Motor neuron (in vitro differentiated cells): ENCODE measurements around the gene RRAGD. TPM values are rescaled to one million over a fixed set of nuclear protein-coding genes. Genes with fewer than 3 reads are reported as not detected.

Experiments used
- ATAC-seq, 8 experiments: fragments of 200-7000 bp; cut with Tn5 transposase; replicated peaks in 6 of 8; 2 replicates each; pipeline ENCODE4 v1.8.0; 2021; ENCODE audit warnings: mild to moderate bottlenecking in 8 of 8, moderate library complexity in 8 of 8
- H3K27ac ChIP-seq, 2 donors: fragments of 250-450 bp; sonication (Bioruptor Pico); 2 replicates each; pipeline ENCODE4 v1.9.0; 2021; ENCODE audit warnings: antibody characterized with exemption in 2 of 2, mild to moderate bottlenecking in 2 of 2, moderate library complexity in 1 of 2
- H3K4me1 ChIP-seq, 2 donors: fragments of 250-450 bp; sonication (Bioruptor Pico); replicated peaks in 1 of 2; 2 replicates each; pipeline ENCODE4 v1.6.1; 2021; ENCODE audit warnings: antibody characterized with exemption in 2 of 2, mild to moderate bottlenecking in 2 of 2, moderate library complexity in 1 of 2
- H3K4me3 ChIP-seq, 5 donors: fragments of 250-450 bp; sonication (Bioruptor Pico); 2 replicates each; pipeline ENCODE4 v1.9.0; 2021; ENCODE audit warnings: antibody characterized with exemption in 5 of 5, mild to moderate bottlenecking in 5 of 5, moderate library complexity in 4 of 5
- WGBS, 10 experiments: fragments of 450-650 bp; shearing (Covaris generic); methylation state at CpG; one replicate each; pipeline ENCODE4 v1.0.0; 2022; 5-methylcytosine and 5-hydroxymethylcytosine counted together
- in situ Hi-C, 9 experiments: fragments of 400-800 bp; cut with MboI; loops; one replicate each; pipeline ENCODE4 v1.15.0; 2021; ENCODE audit warnings: low sequenced_read_pairs in 9 of 9, low pct_unique_long_range_greater_than_20kb in 2 of 9; ENCODE audit not compliant: unreplicated experiment in 9 of 9
- total RNA-seq, 8 experiments: library from RNA; unstranded; fragments of 300-600 nt; gene quantifications; 2 replicates each; pipeline versions ENCODE4 v1.2.3 to v1.2.4, GENCODE V29; 2022

The RRAGD gene
- total RNA-seq, 8 experiments from 2014 or later: 9.6 to 90.2 (median 27.4) TPM

DNA sequence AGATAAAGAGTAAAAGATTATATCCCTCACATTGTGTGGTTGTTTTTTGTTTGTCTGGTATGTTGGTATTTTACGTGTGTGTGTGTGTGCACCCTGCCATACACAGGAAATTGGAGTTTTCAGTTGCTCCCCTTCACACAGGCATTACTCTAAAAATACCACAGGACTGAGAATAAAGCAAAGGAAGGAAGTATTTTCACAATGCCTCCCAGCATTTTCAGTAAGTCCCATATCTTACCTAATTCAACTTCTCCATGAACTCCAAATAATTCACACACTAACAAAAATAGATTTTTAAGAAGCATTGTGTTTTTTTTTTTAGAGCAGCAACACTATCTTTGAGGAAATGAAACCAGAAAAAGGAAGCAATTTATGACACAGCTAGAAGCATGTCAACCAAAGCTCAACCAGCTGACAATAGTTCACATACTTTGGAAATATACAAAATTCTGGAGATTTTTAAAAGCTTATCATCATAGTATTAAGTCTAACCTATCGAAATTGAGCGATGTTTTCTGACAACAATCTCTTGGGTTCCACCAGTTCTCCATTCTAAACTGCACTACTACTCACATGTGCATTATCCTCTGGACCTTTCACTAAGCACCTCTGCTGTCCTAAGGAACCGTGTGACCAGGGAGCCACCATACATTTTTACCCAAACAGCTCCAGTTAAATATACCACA is 61.6 kb downstream of the RRAGD start:
- peak overlapping the region in 3 of 5 donors; percentile 2 to 65 (median 62) for H3K4me3 ChIP-seq
- peaks cover 12 to 16% of the 10 kb centered on the region in 2 donors for H3K4me1 ChIP-seq
- ATAC-seq: no peak
- WGBS, 10 experiments: 50 to 100% (median 75%) methylated on average over 1 to 4 of the region's 4 CpGs; no CpG with 5 or more reads in 1 of the 10 experiments
- in situ Hi-C loops: loop anchor here in 1 of 9 experiments (25.0 kb wide), 1 partner anchor 363 kb away; no protein-coding TSS in a partner anchor
- no peak overlapping the region for H3K27ac ChIP-seq

DNA sequence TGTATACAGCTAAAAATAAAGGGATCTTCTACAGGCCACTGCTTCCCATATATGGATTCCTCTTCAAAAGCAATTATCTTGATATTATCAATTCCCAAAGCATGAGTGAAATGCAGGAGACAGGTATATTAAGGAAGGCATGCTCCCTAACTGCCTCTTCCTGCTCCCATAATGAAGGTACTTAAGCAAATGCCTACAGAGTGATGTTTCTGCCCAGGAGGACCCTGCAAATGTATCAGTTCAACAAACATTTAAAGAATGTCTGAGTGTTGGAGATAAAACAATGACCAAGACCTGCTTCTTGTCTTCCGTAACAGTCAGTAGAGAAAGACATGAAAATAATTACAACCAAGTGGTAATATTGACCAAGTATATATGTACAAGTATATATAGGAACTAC is 63.7 kb downstream of the RRAGD start:
- in situ Hi-C loops: no loop called here
- no peak overlapping the region for H3K27ac ChIP-seq
- ATAC-seq: no peak
- peaks cover 12 to 14% of the 10 kb centered on the region in 2 donors for H3K4me1 ChIP-seq
- 63 to 100% (median 93%) methylated on average over 1 of the region's 1 CpG; no CpG with 5 or more reads in 4 of the 10 experiments for WGBS, 10 experiments
- no peak overlapping the region for H3K4me3 ChIP-seq

DNA sequence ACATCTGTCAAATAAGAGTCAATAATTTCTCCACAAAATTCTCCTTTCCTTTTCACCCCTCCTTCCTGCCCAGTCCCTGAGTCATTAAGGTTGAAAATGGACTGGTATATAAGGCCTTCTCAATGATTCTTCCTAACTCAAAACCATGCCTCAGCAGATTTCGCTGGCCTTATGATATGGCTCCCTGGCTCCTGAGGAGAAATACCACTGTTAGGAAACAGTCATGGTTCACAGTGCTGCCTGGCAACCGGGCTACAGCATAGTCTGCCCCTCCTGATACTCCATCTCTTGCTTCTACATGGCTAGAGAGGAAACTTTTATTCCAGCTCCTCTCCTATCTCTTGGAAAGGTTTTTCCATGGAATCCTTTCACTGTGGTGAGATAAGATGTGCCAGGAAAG is 64.2 kb downstream of the RRAGD start:
- peak in 1 of 8 experiments; percentile 7 for ATAC-seq
- in situ Hi-C loops: no loop called here
- Histone ChIP-seq H3K27ac (no peak overlapping the region), H3K4me1 (peaks cover 11 to 12% of the 10 kb centered on the region in 2 donors), H3K4me3 (no peak overlapping the region)
- WGBS, 10 experiments: 50 to 100% (median 76%) methylated on average over 1 to 2 of the region's 2 CpGs; no CpG with 5 or more reads in 1 of the 10 experiments

DNA sequence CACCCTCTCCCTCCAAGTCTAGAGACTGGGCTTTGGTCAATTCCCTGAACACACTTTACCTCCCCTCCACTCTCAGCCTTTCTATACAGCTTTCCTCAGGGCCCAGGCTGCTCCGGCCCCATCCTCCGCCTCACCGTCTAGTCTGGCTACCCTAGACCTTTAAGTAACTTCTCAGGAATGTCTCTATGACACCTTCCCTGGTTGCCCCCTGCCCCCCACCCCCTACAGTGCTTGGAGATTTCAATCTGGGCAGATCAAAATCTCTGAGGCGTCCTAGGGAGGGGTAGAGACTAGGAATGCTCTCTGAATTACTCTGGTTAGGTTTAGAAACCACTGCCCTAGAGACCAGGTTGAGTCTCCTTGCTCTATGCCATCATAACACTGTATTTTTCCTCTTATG is 65.6 kb downstream of the RRAGD start:
- Histone ChIP-seq H3K4me3 (no peak overlapping the region), H3K27ac (no peak overlapping the region), H3K4me1 (peaks cover 11 to 12% of the 10 kb centered on the region in 2 donors)
- in situ Hi-C loops: no loop called here
- WGBS, 10 experiments: 92 to 100% (median 97%) methylated on average over 2 to 4 of the region's 4 CpGs; no CpG with 5 or more reads in 6 of the 10 experiments
- no peak for ATAC-seq

DNA sequence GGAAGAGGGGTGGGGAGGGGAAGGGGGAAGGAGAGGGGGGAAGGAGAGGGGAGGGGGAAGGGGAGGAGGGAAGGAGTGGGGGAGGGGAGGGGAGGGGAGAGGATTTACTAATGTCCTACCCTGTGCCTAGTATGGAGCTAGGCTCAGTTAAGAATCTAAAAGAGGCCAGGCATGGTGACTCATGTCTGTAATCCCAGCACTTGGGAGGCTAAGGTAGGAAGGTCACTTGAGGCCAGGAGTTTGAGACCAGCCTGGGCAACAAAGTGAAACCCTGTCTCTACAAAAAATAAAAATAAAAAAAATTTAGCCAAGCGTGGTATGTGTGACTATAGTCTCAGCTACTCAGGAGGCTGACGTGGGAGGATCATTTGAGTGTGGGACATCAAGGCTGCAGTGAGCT is 72.5 kb downstream of the RRAGD start:
- H3K4me1 ChIP-seq: no peaks in the 10 kb centered on the region
- no peak overlapping the region for H3K27ac ChIP-seq
- 86 to 100% (median 100%) methylated on average over 1 to 2 of the region's 2 CpGs; no CpG with 5 or more reads in 5 of the 10 experiments for WGBS, 10 experiments
- in situ Hi-C loops: no loop called here
- no peak overlapping the region for H3K4me3 ChIP-seq
- ATAC-seq: no peak

DNA sequence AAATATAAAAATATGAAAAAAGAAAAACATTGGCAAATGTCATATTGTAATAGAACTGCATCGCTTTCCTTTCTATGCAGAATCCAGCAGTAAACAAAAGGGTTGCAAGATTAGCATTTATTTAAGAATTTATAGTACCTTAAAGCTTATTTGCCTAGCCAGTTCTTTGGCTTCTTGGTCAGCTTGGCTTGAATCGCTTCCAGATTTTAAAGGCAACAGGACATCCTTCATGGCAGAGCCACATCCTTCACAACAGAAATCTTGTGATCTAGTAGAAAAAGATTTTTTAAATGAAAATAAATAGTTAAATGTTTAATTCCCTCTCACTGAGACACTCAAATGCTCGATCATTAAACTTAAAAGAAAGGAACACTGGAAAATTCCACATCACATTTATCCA is 76.9 kb downstream of the RRAGD start:
- 75 to 100% (median 95%) methylated on average over 1 to 3 of the region's 3 CpGs for WGBS, 10 experiments
- in situ Hi-C loops: no loop called here
- H3K4me3 ChIP-seq: no peak overlapping the region
- ATAC-seq: no peak
- no peak overlapping the region for H3K27ac ChIP-seq
- no peaks in the 10 kb centered on the region for H3K4me1 ChIP-seq

DNA sequence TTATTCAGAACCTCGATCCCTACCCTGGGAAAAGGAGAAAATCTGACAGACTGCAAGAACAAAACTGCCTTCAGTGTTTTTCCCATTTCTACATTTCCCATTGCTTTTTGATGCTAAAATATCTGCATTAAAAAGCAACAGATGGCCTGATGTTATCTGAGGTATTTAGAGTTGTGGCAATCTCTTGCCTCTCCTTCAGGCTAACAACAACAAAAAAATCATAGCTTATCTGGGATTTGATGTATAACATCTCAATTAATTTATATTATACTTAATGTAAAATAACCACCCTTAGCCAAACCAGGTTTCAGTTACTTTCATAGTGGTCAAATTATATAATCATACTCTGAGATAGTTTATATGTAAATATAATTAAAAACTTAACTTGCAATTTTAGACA is 81.2 kb downstream of the RRAGD start:
- Histone ChIP-seq H3K27ac (no peak overlapping the region), H3K4me3 (no peak overlapping the region), H3K4me1 (no peaks in the 10 kb centered on the region)
- in situ Hi-C loops: no loop called here
- peak in 1 of 8 experiments; percentile 41 for ATAC-seq
- WGBS, 10 experiments: 85 to 100% (median 100%) methylated on average over 1 of the region's 1 CpG; no CpG with 5 or more reads in 3 of the 10 experiments

DNA sequence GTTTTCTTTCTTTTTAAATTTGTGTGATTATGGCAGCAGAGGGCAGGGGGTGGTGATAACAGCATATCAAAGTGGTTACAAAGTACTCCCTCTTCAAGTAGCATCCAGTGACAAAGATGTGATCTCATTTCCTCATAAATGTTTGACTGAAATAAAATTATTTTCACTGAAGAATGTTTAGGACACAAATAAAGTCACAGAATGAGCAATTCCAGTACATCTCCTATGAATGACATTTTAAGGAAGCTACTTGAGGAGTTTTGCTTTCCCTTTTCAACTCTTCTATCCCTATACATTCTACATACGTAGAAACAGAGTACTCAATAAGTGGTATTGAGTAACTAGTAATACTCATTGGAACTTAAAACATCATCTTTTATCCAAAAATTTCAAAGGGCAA is 83.1 kb downstream of the RRAGD start:
- H3K27ac ChIP-seq: no peak overlapping the region
- H3K4me3 ChIP-seq: no peak overlapping the region
- no peak for ATAC-seq
- in situ Hi-C loops: no loop called here
- no peaks in the 10 kb centered on the region for H3K4me1 ChIP-seq
- WGBS, 10 experiments: 86 to 100% (median 92%) methylated on average over 1 of the region's 1 CpG; no CpG with 5 or more reads in 1 of the 10 experiments

DNA sequence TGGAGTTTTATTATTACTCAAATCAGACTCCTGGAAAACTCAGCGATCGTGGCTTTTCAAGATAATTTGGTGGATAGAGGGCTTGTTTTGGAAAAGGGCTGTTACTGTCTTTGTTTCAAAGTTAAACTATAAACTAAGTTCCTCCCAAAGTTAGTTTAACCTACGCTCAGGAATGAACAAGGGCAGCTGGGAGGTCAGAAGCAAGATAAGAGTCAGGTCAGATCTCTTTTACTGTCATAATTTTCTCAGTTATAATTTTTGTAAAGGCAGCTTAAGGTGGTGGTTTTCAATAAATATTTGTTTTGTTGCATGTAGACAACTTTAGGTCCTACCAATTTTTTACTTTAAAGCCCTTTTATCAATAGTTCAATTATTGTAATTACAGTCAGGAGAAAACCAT is 87.8 kb downstream of the RRAGD start:
- in situ Hi-C loops: no loop called here
- Histone ChIP-seq H3K4me1 (no peaks in the 10 kb centered on the region), H3K27ac (no peak overlapping the region), H3K4me3 (no peak overlapping the region)
- WGBS, 10 experiments: 25 to 100% (median 71%) methylated on average over 1 to 3 of the region's 3 CpGs; no CpG with 5 or more reads in 1 of the 10 experiments
- no peak for ATAC-seq

DNA sequence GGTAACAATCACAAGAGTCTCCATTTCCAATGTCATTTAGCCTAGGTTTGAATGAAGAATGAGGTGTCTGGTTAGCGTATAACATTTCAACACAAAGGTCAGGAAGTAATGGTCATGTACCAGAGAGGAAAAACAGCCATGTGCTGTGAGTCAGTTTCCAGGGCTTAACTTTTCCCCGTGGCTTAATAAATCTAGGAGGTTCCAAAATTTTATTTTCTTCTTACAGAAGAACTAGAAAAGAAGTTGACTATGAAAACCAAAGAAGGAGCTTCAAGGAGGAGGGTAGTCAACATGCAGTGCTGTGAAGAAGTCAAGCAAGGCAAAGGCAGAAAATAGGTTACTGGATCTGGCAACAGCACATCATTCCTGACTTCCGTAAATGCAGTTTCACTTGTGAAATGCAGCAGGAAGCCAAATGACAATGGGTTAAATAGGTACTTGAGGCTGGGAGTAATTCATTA is 88.5 kb downstream of the RRAGD start:
- in situ Hi-C loops: no loop called here
- H3K4me1 ChIP-seq: no peaks in the 10 kb centered on the region
- H3K27ac ChIP-seq: no peak overlapping the region
- no peak for ATAC-seq
- WGBS, 10 experiments: 54 to 100% (median 84%) methylated on average over 2 to 3 of the region's 3 CpGs; no CpG with 5 or more reads in 1 of the 10 experiments
- H3K4me3 ChIP-seq: no peak overlapping the region

DNA sequence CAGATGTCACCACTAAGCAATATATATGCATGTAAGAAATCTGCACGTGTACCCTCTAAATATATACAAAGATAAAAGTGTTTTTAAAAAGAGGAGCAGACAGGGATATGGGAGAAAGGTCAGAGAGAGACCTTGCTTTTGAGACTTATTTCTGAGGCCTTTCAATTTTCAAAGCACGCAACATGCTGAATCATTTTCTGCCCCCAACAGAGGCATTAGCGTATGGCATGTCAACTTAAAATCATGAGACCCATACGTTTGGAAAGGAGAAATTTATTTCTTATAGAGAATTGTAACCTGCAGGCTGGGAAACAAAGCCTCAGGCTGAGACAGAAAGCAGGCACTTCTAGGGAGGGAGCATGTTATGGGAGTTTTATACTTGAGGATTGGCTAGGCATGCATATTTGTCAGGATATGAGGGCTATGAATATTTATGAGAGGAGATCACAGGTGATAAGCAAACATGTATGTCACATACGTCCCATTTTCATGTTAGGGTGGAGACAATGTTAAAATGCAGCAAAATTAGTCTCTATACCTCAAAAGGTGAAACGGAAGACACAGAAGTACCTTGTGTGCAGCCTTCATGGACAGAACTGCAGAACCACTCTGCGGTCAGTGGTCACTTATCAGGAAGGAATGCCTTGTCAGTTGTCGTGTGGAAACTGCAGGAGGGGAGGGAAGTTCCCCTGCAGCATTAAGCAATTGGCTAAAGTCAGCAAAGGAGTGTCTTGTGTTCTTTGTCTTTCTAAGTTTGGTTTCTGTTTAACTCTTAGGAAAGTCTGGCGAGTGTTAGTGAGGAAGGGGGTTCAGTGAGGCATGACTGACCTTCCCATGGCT is 90.7 kb downstream of the RRAGD start:
- in situ Hi-C loops: no loop called here
- Histone ChIP-seq H3K4me3 (no peak overlapping the region), H3K4me1 (no peaks in the 10 kb centered on the region), H3K27ac (no peak overlapping the region)
- WGBS, 10 experiments: 38 to 92% (median 80%) methylated on average over 1 to 8 of the region's 9 CpGs
- ATAC-seq: peak in 2 of 8 experiments; percentile 57 to 73

DNA sequence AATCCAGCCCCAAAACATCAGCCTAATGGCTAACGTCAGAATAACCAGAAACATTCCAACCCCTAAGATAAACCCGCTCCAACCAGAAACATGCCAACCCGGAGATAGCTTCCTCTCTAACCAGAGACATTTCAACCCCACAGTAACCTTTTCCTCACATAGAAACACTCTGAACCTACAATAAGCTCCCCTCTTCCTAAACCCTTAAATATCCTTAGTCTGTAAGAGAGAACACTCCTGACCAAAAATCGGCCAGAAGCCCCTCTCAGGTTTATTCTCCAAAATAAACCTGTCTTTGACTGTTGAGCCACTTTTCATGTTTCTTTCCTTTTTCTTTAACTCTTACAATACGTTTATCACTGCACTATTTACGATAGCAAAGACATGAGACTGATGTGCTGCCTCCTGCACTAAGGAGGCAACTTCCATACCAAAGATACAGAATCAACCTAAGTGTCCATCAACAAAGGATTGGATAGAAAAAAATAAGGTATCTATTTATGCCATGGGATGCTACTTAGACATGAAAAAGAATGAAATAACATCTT is 92.0 kb downstream of the RRAGD start:
- in situ Hi-C loops: no loop called here
- H3K4me3 ChIP-seq: no peak overlapping the region
- H3K27ac ChIP-seq: no peak overlapping the region
- ATAC-seq: no peak
- WGBS, 10 experiments: 62 to 98% (median 88%) methylated on average over 2 to 6 of the region's 6 CpGs
- no peaks in the 10 kb centered on the region for H3K4me1 ChIP-seq

DNA sequence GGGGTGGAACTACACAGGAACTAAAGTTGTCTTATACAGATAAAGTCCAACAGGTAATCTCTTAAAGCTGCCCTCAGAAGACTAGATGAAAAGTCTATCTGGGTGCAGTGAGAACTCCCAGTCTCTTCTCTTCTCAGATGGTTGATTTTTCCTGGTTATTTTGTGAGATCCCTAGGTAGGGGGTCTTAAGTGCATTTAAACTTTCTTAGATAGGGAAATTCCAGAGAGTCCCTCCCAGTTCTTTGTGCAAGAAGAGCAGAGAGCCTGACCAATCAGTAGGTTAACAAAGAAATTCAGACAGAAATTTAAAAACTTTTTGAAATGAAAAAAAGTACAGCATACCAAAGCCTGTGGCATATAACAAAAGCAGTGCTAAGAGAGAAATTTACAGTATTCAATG is 95.0 kb downstream of the RRAGD start:
- in situ Hi-C loops: no loop called here
- peaks cover 9 to 12% of the 10 kb centered on the region in 2 donors for H3K4me1 ChIP-seq
- no peak for ATAC-seq
- H3K4me3 ChIP-seq: no peak overlapping the region
- no peak overlapping the region for H3K27ac ChIP-seq
